NCI-H128 (cell line): Measurements from ENCODE around the gene EPC2.

ENCODE experiments used
- DNase-seq: peaks from one replicate; lab custom pipeline; 2025; ENCODE audit not compliant: unreplicated experiment; lab: John Stamatoyannopoulos, UW

Gene EPC2

DNA sequence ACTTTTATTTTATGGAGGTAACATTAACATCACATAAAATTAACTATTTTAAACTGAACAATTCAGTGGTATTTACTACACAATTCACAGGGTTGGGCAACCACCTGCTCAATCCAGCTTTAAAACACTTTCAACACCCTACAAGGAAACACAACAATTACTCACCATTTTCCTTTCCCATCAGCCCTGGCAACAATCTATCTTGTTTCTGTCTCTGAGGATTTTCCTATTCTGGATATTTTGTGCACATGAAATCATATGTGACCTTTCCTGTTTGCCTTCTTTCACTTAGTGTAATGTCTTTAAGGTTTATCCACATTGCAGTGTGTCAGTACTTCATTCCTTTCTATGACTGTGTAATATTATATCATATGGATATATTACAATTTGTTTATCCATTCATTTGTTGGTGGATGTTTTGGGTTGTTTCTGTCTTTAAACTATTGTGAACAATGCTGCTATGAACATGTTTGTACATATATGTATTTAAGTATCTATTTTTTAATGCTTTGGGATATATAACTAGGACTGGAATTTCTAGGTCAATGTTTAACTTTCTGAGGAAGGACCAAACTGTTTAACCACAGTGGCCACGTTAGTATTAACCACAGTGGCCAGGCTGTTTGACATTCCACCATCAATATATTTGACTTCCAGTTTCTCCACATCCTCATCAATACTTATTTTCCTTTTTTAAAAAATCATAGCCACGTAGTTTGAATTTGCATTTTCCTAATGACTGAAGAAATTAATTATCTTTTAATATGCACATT lies 158.1 kb downstream of the EPC2 start:
- no peak for DNase-seq

DNA sequence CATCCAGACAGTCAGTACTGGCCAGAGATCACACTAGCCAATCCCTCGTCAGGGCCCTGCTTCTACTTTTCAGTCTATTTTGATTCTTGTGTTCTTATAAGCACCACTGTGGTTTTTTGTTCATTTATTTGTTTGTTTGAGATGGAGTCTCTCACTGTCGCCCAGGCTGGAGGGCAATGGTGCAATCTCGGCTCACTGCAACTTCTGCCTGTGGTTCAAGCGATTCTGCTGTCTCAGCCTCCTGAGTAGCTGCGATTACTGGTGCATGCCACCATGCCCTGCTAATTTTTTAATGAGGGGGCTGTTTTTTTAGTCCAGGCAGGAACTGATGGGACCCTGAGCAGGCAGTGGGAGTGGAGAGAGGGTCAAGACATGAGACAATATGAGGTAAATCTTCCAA lies 165.5 kb downstream of the EPC2 start:
- no peak for DNase-seq

DNA sequence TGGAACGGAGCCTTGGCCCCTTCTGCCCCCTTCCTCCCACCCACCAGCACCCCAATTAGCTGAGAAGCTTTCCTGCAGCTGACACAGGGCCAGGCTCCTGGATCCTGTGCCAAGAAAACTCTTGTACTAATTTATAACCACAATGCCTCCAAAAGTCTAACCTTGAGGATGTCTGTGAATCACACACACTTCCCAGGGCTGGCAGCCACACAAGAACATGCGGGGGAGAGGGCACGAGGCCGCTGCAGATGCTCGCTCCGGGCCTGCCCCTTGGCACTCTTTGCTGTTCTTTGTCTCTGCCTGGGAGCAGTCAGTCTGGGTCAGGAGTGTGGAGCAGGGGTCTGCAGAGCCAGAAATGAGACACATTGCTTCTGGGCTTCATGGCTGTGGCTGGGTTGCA lies 167.8 kb downstream of the EPC2 start:
- DNase-seq = no peak

DNA sequence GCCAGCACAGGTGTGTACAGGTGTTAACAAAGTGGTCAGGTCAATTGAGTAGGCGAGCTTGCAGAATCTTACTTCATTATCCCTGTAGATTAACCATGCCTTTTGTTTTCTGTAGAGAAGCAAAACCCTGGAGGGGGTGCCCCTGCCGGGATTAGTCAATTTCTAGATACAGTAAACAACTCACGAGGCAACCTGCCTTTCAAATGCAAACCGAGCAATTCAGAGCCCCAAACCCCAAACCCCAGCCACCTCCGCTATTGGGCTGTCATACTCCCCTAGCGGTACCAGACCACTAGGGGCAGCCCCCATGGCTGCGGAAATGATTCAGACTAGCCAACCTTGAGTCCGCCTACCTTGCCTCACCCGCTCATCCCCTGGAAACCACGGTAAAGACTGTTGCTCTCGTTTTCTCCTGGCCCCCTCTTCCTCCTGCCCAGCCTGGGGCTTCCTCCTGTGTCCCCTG lies 169.1 kb downstream of the EPC2 start:
- no peak for DNase-seq

DNA sequence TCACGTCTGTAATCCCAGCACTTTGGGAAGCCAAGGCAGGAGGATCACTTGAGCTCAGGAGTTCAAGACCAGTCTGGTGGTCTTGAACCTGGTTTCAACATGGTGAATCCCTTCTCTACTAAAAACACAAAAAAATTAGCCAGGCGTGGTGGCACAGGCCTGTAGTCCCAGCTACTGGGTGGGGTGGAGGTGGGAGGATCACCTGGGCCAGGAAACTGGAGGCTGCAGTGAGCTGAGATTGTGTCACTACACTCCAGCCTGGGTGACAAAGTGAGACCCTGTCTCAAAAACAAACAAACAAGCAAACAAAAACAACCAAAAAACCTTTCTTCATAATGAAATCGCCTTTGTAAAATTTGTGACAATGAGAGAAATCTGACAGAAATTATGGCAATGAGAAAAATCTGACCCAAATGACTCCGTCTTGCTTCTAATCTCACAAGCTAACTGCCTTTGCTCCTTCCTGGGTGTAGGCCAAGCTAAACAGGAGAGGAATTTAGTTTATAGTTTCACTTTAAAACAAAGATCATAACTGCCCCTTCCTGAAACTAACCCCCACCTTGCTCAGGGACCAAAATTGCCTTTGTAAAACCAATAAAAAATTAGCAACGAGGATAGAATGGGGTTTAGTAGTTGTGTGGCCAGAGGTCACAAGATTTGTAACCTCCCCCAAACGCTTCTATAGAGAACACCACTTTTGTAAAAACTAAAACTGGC lies 169.8 kb downstream of the EPC2 start:
- DNase-seq = no peak

DNA sequence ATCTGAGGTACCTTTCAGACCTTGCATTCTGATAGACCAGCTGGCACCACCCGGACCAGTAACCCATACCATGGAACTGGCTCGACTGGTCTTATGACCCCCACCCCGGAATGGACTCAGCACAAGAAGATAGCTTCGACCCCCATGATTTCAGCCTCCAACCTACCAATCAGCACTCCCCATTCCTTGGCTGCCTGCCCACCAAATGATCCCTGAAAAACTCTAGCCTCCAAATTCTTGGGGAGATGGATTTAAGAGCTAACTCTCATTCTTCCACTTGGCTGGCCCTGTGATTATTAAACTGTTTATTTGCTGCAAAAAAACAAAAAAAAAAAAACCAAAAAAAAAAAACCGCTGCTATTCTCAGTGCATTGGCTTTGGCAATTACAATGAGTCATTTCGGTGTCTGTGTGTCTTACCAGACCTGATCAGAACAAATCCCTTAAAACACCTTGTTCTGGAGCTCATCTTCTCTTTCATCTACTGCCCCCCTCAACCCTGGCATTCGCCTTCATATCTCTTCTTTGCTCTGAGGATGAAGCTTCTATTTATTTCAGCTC lies 170.4 kb downstream of the EPC2 start:
- DNase-seq = no peak

DNA sequence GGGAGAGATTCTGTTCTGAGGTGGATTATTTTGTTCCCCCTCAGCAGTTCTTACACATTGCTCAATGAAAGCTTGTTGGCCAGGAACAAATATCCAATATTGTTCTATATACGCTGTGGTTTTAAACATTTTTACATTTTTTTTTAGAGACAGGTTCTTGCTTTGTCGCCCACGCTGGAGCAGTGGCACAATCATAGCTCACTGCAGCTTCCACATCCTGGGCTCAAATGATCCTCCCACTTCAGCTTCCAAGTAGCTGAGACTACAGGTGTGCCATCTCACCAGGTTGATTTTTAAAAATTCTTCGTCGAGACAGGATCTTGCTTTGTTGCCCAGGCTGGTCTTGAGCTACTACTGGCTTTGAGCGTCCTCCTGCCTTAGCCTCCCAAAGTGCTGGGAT lies 171.6 kb downstream of the EPC2 start:
- no peak for DNase-seq

DNA sequence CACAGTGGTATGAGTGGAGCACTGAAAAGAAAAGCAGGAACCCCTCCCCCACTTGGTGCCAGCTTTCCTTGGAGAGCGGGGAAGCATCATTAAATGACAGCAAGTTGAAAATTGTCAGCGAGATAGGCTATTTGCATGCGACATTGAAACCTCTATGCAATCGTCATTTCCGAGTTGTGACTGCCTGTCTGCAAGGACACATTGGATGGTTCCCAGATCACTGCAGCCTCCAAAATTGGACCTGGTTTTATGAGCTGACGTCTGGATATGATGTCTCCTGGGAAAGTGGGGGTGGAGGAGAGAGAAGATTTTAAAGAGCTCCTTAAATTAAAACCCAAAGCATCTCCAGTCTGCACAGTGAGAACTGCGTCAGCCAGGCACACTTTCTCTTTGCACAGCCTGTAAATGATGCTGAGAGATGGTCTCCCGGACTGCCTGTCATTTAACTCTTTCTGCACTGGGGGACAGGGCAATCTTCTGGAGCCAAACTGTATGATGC lies 172.7 kb downstream of the EPC2 start:
- DNase-seq = no peak

DNA sequence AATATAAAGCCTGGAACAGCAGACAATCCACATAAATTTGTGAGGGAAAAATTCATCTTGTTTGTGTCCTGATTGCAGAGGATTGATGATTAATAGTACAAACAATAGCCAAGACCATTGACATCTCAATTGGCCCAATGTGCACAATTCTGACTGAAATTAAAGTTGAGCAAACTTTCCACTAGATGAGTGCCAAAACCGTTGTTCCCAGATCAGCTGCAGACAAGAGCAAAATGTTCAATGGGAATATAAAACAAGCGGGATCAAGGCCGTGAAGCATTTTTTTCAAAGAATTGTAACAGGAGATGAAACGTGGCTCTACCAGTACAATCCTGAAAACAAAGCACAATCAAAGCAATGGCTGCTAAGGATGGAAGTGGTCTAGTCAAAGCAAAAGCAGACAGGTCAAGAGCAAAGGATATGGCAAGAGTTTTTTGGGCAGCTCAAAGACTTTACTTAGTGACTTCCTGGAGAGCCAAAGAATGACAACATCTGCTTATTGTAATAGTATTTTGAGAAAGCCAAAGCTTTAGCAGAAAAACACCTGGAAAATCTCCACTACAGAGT lies 174.6 kb downstream of the EPC2 start:
- DNase-seq = no peak

DNA sequence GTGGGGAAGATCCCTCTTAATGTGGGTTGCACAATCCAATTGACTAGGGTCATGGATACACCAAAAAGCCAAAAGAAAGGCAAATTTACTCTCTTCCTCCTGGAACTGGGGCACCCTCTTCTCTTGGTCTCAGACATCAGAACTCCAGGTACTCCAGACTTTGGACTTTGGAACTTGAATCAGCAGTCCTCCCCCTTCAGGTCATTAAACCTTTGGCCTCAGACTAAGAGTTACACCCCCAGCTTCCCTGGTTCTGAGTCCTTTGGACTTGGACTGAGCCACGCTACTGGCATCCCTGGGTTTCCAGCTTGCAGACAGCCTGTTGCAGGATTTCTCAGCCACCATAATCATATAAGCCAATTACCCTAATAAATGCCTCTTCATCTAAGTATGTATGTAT lies 179.6 kb downstream of the EPC2 start:
- no peak for DNase-seq

DNA sequence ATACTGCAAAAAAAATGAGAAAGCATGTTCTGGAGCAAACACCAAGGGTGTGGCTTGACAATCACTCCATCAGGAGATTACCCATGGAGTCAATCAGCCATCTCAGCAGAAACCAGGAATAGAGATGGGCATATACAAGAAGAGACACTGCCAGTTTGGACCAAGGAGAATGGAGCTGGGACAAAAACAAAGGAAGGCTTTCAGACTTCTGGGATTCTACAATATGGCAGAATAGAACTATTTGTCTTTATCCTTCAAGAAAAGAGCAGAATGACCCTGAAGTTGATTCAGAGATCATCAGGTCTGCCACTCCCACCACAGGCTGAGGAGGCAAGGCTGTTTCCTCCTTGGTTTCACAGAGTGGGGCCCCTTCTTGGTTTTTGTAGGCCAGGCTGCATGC lies 182.2 kb downstream of the EPC2 start:
- DNase-seq = no peak

DNA sequence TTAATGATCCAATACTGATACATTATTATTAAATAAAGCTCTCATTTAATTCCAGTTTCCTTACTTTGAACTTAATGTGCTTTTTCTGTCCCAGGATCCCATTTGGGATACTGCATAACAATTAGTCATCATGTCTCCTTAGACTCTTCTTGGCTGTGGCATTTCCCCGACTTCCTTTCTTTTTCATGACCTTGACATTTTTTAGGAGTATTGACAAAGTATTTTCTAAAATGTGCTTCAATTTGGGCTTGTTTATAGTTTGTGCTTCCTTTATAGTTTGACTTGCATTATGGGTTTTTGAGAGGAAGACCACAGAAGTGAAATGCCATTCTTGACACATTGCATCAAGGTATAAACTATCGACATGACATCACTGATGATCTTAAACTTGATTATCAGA lies 184.4 kb downstream of the EPC2 start:
- no peak for DNase-seq

DNA sequence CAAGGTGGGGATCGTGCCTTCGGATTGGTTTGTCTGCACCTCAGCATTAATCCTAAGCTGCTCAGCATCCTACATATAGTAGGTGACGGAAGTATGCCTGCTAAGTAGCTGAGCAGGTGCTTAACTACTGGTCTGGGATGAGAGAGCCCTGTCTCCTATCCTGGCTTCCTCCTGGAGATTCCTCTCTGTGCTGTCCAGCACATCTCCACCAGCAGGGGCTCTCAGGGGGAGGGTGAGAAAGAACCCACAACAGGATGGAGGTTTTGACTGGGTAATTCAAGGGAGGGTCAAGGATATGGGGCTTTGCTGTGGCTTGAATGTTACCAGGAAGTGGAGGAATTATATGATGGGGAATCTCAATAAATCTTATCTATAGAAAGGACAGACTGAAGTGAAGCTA lies 185.1 kb downstream of the EPC2 start:
- no peak for DNase-seq

DNA sequence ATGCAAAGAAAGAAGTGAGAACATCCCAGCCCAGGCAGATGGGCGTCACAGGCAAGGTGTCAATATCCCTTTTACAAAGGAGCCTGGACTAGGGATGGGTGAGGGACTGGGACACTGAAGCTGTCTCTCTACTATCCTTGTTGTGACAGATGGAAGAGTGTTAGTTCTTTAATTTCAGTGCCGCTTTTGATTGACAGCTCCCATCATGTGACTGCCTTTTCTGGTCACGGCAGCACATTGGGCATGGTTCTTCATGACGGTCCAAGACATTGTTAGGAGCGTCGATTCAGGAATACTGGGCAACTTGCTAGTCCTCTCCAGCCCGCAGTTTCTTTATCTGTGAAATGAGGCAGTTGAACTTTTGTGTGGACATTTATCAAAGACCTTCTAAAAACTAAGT lies 188.1 kb downstream of the EPC2 start:
- no peak for DNase-seq
